SK-MEL-5 (cell line): ENCODE results near the gene PLD5. TPM values are rescaled to one million over a fixed set of nuclear protein-coding genes. Genes with fewer than 3 reads are reported as not detected.
"Not testable (repeated sequence)": the region's sequence is repeated elsewhere in the genome, so short reads cannot be mapped to it uniquely, and the experiment has no call there.

Source experiments
- DNase-seq: peaks from one replicate; pipeline ENCODE4 v3.0.0-alpha.2; 2016; ENCODE audit warnings: low read depth, low spot score
- in situ Hi-C: cut with HindIII; loops from 2 replicates; pipeline ENCODE4 v1.10.0; 2016; ENCODE audit warnings: low sequenced_read_pairs, high pct_unique_total_duplicates, low pct_unique_long_range_greater_than_20kb
- total RNA-seq: library from RNA; depleted of rRNA; stranded (reverse); fragments of >200 nt; shearing (Covaris generic); gene quantifications from 2 replicates; pipeline ENCODE4 v1.2.3, GENCODE V29; 2014

PLD5 gene
- total RNA-seq, 1 experiment from 2014 or later, result not detected

DNA sequence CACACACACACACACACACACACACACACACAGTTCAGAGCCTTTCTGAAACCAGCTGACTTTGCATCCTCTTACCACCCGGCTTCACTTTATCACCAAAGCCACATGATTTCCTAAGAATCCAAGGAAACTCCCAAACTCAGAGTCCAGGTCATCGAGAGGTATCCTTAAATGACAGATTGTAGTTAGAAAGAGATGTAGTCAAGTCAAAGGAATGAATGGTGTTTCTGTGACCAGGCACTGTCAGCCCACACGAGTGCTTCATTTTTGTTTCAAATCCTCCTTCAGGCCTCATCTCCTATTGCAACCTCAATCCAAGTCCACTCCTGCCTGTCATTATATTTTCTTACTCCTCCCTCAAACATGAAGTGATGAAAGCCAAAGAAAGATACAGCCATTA, 174.1 kb downstream of the PLD5 start:
- in situ Hi-C loops, DNase-seq: not testable (repeated sequence)

DNA sequence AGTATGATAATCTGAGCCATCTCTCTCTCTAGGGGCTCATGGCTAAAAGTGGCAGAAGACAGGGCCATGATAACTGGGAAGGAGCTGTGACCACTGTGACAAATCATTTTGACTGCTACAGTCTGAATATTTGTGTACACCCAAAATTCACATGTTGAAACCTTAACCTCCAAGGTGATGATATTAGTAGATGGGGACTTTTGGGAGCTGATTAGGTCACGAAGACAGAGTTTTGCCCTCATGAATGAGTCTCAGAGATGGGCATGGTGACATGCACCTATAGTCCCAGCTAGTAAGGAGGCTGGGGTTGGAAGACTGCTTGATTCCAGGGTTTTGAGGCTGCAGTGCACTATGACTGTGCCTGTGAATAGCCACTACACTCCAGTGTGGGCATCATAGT, 174.9 kb downstream of the PLD5 start:
- no peak for DNase-seq
- in situ Hi-C loops, result no loop called here

DNA sequence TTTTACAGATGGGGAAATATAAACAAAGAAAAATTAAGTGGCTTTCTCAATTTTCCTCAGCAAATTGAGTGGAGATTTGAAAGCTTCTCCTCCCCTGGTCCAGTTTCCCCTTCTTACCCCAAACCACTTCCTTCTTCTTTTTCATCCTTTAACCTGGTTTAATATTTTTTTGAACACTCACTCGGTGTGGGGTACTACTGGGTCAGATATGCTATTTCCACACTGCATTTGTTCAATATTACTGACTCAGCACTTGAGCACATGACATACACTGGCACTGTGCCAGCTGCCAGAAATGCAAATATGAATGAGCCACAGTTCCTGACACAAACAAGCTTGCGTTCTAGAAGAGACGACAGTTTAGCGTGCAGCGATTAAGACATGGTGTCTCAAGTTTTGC, 193.6 kb downstream of the PLD5 start:
- DNase-seq, in situ Hi-C loops: not testable (repeated sequence)

DNA sequence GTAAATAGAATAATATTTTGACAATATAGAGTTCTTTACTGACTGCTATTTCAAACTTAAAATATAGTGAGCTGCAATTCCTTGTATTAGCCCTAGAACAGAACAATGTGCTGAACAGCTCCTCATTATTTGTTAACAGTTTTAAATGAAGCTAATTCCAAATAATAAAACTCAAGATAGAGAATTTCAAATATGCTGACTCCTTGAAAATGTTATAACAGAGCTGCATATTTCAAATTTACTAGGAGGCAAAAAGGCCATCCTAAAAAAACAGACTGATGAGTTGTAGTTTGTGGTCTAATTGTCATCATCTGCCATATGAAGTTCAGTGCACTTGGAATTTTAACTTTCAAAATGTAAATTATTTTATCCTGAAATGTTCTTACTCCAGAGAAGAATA, 197.1 kb downstream of the PLD5 start:
- in situ Hi-C loops, DNase-seq: not testable (repeated sequence)

DNA sequence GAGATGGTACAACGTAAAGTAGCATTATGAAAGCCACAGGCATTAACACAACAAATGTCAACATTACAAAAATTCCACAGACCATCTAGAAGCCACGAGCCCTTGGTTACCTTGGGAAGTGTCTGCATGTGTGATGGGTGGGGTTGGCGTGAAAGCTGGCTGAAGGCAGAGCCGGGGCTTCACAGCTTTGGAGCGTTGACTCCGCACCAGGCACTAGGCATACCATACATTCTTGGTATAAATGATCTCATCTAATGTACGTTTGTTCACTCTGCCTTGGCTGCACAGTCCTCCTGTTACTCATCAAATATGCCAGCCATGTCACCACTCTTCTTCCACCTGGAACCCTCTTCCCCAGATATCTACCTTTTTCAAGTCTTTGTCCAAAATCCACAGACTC, 202.5 kb downstream of the PLD5 start:
- DNase-seq, in situ Hi-C loops: not testable (repeated sequence)

DNA sequence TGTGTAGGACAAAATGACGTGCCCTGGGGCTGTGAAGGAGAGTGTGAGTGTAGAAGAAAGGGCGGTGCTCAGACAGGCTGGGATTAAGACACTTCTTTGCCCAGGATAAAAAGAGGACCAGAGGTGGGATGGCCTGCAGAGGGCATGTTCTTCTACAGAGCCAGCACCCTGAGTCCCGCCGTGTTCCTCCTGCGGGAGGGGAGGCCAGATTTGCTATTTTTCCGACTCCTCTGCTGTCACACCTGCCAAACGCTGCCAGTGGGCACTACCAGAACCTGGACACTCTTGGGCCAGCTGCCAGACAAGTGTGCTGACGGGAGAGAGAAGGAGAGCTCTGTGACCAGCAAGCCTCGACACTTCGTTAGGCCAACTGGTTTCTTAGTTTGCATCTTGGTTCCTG, 206.4 kb downstream of the PLD5 start:
- no peak for DNase-seq
- in situ Hi-C loops, result no loop called here

DNA sequence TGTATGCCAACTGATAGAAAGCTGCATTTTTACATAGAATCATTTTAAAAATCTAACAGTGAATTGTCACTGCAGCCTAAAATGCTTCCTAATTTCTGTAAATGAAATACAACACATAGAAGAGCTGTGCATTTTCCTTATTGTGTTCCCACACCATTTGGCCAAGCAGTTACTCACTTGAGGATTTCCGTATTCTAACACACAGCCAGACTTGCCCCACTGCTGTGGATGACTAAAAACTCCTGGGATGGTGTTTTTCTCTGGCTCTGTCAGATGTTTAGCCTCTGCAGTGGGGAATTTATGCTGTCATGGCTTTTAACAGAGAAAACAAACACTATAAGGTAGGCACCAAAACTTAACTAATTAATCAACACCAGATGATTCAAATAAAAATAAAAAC, 209.6 kb downstream of the PLD5 start:
- DNase-seq, in situ Hi-C loops: not testable (repeated sequence)

DNA sequence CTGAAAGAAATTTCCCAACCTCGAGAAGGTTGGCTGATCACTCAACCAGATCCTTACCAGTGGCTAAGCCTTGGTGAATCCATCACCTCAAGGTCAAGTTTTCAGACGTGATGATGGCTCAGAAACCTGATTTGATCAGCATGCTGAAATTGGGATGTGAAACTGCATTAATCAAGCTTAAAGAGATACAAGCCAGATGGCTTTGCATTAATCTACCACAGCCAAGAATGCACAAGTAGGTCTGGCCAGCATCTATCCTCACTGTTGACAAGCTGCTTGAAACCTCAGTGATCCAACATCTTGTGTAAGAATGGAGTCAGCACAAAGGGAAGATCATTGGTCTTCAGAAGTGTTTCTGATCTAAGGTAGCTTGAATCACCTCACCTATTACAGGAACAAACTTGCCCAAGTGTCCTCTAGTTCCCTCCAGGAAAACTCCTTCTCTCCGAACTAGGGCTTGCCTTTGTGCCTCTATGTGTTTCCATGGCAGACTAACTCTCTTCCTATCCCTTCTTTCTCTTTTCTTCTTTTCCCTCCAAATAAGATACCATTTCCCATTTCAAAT, 210.3 kb downstream of the PLD5 start:
- in situ Hi-C loops, DNase-seq: not testable (repeated sequence)

DNA sequence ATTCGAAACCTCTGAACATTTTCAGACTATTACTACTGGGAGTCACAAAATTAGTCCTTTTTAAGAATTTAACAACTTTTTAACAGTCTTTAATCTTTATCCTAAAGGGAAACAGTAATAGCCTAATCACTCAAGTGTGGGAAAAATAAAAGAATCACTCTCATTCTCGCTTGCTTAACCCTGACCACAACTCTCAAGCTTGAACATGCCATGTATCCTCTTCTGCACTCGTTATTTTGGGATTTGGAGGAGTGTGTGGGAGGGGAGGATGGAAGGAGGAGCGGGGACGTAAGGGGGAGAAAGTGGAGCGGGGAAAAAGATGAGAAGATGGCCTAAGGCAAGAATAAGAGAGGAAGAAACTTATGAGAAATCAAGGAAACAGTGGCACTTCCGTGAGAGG, 215.8 kb downstream of the PLD5 start:
- not testable (repeated sequence) for DNase-seq

DNA sequence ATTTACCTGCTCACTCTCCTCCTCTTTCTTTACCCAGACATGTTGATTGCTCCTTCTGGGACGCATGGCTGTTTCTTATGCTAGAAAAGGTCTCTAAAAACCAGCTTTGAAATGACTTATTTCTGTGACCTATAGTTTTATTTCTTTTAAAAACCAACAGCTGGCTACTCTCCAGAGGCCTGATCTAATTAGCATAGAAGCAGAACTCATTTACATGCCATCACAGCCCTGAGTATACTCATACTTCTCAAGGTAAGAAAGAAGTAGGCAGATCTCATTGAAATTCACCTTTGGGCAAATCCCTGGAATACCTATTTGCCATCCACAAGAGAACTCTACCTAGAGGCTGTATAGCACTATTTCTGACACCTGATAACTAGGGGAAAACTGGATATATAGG, 230.7 kb downstream of the PLD5 start:
- DNase-seq, in situ Hi-C loops: not testable (repeated sequence)

More for the DNA sequence above, 215.8 kb downstream of the PLD5 start:
- in situ Hi-C loops, result not testable (repeated sequence)

DNA sequence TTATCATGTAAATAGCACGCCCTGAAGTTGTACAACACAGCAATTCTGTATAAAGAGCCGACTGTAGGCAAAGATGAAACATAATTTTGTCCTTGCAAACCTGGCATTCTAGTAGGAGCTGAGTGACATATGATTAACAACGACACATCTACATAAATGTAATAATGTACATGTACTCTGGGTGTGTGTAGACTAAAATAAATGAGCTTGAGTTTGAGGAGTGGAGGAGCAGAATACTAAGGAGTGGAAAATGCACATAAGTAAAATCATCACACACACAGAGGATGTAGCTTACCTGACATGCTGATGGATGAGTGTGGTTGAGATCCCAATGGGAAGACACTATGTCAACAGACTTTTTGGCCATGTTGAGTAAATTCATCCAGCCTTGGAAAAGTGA, 236.4 kb downstream of the PLD5 start:
- in situ Hi-C loops, result not testable (repeated sequence)

DNA sequence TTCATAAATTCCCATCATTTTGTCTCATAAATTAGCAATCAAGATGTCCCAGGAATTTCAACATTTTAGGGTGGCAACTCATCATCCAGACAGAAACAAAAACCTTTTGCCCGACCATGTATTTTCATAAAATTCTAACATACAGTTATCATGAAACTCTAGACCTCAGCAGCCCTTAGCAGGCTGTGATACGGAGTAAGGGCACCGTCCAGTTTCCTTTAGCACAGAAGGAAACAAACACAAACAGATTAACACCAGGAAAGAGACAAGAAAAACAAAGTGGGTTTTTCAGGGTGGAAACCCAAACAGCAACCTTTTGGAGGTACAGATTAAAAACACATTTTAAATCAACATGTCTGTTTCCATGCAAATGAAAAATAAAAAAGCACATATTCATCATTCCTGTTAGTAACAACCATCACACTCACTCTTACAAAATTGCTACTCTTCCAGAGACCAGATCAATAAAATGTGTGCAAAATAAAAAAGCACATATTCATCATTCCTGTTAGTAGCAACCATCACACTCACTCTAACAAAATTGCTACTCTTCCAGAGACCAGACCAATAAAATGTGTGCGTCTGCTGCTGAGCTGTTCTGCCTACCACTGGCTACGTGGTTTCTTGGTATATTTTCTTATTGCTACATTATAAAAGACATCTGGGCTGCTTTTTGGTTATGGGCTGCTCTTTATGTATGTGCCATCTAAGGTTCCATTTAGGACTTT, 241.6 kb downstream of the PLD5 start:
- DNase-seq, in situ Hi-C loops: not testable (repeated sequence)

More for the DNA sequence above, 236.4 kb downstream of the PLD5 start:
- not testable (repeated sequence) for DNase-seq

DNA sequence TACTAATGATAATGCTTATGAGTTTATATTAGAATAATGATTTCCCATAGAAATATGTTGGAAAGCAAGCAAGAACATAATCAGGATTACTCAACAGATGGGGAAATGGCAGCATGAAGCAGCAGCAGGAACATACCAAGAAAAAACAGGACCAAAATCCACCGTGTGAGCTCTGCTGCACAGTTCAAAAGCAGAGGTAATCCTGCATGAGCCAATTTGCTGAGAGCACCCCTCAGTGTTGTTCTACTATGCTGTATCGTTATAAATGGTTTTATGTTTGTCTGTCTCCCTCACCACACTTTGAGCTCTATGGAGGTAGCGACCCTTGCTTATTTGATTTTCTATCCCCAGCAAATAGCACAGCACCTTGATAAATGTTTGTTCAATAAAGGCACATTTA, 246.1 kb downstream of the PLD5 start:
- in situ Hi-C loops, DNase-seq: not testable (repeated sequence)

DNA sequence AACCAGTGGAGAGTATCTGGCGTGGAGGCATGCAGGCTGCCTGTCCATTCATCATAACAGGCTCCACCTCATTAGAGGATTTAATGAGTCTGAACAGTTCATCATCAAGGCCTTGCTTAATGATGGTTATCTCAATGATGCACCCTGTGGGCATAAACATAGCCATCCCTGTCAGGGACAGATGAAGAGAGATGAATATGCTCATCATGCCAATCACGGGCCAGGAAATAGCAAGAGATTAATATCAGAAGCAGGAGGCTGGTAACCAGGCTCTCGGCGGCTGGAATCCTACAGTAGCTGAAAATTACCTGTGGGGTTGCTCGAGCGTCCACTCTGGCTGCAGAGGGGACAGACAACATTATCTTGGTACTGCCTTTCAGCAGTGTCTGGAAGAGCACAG, 247.7 kb downstream of the PLD5 start:
- in situ Hi-C loops, DNase-seq: not testable (repeated sequence)

DNA sequence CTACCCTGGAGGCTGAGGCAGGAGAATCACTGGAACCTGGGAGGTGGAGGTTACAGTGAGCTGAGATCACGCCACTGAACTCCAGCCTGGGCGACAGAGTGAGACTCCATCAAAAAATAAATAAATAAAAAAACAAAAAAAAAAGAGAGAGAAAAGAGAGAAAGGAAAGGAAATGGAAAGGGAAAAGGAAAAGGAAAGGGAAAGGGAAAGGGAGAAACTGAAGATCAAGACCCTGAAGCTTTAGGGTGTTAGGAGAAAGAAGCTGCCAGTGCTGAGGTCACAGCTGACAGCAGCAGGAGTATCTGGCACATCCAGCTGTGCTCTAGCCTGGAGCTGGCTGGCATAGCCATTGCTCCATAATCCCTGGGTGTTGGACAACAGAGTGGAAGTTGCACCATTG, 257.5 kb downstream of the PLD5 start:
- DNase-seq, in situ Hi-C loops: not testable (repeated sequence)

DNA sequence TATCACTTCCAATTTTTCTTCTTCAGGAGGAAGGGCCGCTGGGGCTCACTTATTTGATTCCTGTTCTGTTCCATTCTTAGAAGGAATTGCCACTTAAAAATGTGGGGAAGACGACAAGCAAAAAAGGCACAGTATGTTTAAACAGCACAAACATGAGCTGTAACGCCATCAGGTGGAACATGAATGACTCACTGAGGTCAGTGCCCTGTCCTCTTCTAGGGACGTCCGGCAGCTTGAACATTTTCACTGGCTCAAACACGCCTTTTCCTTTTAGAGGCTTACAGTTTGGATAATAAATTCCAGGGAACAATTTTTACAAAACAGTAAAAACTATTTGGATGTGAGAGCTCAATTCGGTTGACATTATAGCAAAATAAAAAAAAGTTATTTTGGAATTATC, 260.1 kb downstream of the PLD5 start:
- in situ Hi-C loops, DNase-seq: not testable (repeated sequence)

DNA sequence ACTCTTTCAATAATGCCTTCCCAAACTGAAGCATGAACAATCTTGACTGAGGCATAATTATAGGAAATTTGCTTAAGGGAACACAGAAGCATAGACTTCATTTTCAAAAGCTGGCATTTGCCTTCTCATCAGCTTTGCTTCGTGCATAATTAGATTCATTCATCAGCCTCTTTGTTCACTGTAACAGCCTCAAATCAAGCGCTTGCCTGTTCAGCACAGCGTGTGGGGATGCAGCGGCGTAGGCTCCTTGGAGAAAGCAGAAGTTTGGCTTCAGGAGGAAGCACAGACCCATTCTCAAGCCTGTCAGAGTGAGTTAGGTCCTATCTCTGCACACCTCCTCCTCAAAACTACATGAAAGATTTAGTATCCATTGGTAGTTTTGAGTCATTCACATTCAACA, 279.2 kb downstream of the PLD5 start:
- in situ Hi-C loops, result no loop called here
- DNase-seq, result peak; percentile 74

DNA sequence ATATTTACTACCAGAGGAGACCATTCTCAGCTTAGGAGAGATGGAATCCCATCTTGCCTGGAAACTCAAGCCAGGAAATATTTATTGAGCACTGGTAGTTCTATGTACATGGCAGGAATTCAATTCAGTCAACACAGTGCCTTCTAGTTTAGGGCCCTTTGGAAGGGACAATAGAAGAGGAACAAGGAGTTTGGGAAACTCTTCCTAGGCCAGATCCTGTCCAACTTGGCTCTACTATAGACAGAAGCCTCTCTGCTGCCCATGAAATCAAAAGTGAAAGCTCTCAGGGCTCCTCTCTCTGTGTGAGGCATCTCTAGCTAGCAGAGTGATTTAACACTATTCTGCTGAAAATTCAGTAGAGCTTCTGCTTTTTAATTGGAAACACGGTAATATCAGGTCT, 281.0 kb downstream of the PLD5 start:
- peak; percentile 26 for DNase-seq

DNA sequence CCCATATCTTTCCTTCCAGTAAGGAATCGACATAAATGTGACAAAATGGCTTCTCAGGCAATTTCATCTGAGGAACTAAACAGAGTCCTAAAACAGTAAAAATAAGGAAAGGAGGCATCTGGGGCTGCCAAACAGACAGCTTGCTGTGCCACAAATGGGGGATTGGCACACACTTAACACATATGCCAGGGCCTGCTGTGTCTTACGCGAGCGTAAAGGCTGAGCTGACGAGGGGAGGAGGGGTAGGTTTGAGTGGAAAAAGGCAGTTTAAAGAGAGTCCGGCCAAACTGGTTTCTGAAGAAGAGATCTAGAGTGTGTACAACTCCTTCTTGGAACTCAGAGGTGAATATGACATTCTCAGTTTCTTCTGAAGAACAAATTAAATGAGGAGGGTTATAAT, 281.5 kb downstream of the PLD5 start:
- in situ Hi-C loops, result no loop called here
- no peak for DNase-seq

More for the DNA sequence above, 281.0 kb downstream of the PLD5 start:
- in situ Hi-C loops, result no loop called here
